ENCODE results near the gene MFGE8.

DNA sequence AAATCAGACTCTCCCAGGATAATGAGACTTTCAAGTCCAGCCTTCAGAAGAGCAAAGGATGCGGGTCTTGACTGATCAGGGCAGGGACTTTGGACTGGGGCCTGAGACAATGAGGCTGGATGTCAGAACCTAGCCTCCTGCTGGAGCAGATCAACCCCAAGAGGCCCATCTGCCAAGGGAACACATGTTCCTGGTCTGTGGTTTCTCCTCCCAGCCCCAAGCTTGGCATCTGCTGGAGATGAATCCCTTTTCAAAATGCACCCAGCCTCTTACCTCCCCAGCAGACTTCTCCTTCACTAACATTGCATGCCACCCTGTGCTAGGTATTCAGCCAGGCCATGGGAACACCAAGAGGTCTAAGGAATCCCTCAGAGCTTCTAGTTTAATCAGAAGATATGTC lies 43.7 kb upstream of the MFGE8 start:
- TF ChIP-seq CTCF (IDR thresholded peaks at IDR 0.05; ENCODE audit: insufficient read depth, low read length) (no peak), POLR2AphosphoS5 (IDR thresholded peaks at IDR 0.05; ENCODE audit: low read depth) (no peak), SPI1 (IDR thresholded peaks at IDR 0.05; ENCODE audit: borderline replicate concordance, low read depth) (no peak), GABPA (IDR thresholded peaks at IDR 0.05; ENCODE audit: low read depth) (no peak)
- TF ChIP-seq, protein P1, sequence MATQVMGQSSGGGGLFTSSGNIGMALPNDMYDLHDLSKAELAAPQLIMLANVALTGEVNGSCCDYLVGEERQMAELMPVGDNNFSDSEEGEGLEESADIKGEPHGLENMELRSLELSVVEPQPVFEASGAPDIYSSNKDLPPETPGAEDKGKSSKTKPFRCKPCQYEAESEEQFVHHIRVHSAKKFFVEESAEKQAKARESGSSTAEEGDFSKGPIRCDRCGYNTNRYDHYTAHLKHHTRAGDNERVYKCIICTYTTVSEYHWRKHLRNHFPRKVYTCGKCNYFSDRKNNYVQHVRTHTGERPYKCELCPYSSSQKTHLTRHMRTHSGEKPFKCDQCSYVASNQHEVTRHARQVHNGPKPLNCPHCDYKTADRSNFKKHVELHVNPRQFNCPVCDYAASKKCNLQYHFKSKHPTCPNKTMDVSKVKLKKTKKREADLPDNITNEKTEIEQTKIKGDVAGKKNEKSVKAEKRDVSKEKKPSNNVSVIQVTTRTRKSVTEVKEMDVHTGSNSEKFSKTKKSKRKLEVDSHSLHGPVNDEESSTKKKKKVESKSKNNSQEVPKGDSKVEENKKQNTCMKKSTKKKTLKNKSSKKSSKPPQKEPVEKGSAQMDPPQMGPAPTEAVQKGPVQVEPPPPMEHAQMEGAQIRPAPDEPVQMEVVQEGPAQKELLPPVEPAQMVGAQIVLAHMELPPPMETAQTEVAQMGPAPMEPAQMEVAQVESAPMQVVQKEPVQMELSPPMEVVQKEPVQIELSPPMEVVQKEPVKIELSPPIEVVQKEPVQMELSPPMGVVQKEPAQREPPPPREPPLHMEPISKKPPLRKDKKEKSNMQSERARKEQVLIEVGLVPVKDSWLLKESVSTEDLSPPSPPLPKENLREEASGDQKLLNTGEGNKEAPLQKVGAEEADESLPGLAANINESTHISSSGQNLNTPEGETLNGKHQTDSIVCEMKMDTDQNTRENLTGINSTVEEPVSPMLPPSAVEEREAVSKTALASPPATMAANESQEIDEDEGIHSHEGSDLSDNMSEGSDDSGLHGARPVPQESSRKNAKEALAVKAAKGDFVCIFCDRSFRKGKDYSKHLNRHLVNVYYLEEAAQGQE (IDR thresholded peaks at IDR 0.05; ENCODE audit: insufficient replicate concordance, low read depth): no peak

All from HL-60 (cell line).